KBM-7 (cell line): Measurements from ENCODE around the gene HYKK.
"Not testable (repeated sequence)": the region's sequence is repeated elsewhere in the genome, so short reads cannot be mapped to it uniquely, and the experiment has no call there.

ENCODE experiments used
- DNase-seq: peaks from one replicate; pipeline ENCODE4 v3.0.0-alpha.2; 2015
- in situ Hi-C: fragments of 300-500 bp; cut with MboI; formaldehyde crosslinking; loops from 2 replicates; pipeline ENCODE4 v1.14.3; 2020; ENCODE audit warnings: low sequenced_read_pairs, low pct_unique_long_range_greater_than_20kb, mixed read lengths

Gene HYKK

GRCh38 chr15:78538358-78538757 is 31.0 kb downstream of the HYKK start:
- in situ Hi-C loops: no loop called here
- no peak for DNase-seq

GRCh38 chr15:78539464-78540140 is 32.2 kb downstream of the HYKK start:
- DNase-seq, in situ Hi-C loops: not testable (repeated sequence)

- in situ Hi-C loops: no loop called here
- DNase-seq: peak; percentile 97
Measured at GRCh38 chr15:78540141-78540870, 32.9 kb downstream of the HYKK start, which contains the start of gene PSMA4. Gene PSMA4 (plus strand): TSS chr15:78540444. CDS start chr15:78541928, 1,484 bp downstream.

- DNase-seq: peak; percentile 62
- in situ Hi-C loops: no loop called here
Measured at GRCh38 chr15:78540871-78541743, 33.7 kb downstream of the HYKK start.

- no peak for DNase-seq
- in situ Hi-C loops: no loop called here
Measured at GRCh38 chr15:78541744-78542034, 34.3 kb downstream of the HYKK start.

- no peak for DNase-seq
- in situ Hi-C loops: no loop called here
Measured at GRCh38 chr15:78542647-78543046, 35.3 kb downstream of the HYKK start.

- in situ Hi-C loops: no loop called here
- DNase-seq: no peak
Measured at GRCh38 chr15:78550194-78550593, 42.8 kb downstream of the HYKK start.

GRCh38 chr15:78550815-78551214 is 43.4 kb downstream of the HYKK start:
- no peak for DNase-seq
- in situ Hi-C loops: no loop called here

- no peak for DNase-seq
- in situ Hi-C loops: no loop called here
Measured at GRCh38 chr15:78551902-78552301, 44.5 kb downstream of the HYKK start.

GRCh38 chr15:78552597-78552996 is 45.2 kb downstream of the HYKK start:
- no peak for DNase-seq
- in situ Hi-C loops: no loop called here

GRCh38 chr15:78560201-78560600 is 52.8 kb downstream of the HYKK start:
- in situ Hi-C loops, DNase-seq: not testable (repeated sequence)

- DNase-seq: no peak
- in situ Hi-C loops: no loop called here
Measured at GRCh38 chr15:78561490-78561889, 54.1 kb downstream of the HYKK start.

GRCh38 chr15:78563092-78563491 is 55.7 kb downstream of the HYKK start:
- DNase-seq: no peak
- in situ Hi-C loops: no loop called here

- DNase-seq: no peak
- in situ Hi-C loops: no loop called here
Measured at GRCh38 chr15:78564743-78565096, 57.3 kb downstream of the HYKK start.

GRCh38 chr15:78565097-78565950 is 57.9 kb downstream of the HYKK start, which contains the start of gene CHRNA5:
Gene CHRNA5 (plus strand): TSS chr15:78565520. CDS start chr15:78565720, 200 bp downstream.
- peak; percentile 94 for DNase-seq
- in situ Hi-C loops: no loop called here

- in situ Hi-C loops: no loop called here
- DNase-seq: peak; percentile 69
Measured at GRCh38 chr15:78565951-78566774, 58.8 kb downstream of the HYKK start.

- peak; percentile 42 for DNase-seq
- in situ Hi-C loops: no loop called here
Measured at GRCh38 chr15:78567531-78567930, 60.2 kb downstream of the HYKK start.

GRCh38 chr15:78570710-78571109 is 63.3 kb downstream of the HYKK start:
- in situ Hi-C loops: no loop called here
- DNase-seq: peak; percentile 27
